HPDE6-E6E7 (cell line): ENCODE results near the gene UBTD2.

Source experiments
- DNase-seq: peaks from one replicate; pipeline ENCODE4 v3.0.0; 2011; ENCODE audit warnings: missing footprints; ENCODE audit errors: extremely low spot score

The UBTD2 gene

DNA sequence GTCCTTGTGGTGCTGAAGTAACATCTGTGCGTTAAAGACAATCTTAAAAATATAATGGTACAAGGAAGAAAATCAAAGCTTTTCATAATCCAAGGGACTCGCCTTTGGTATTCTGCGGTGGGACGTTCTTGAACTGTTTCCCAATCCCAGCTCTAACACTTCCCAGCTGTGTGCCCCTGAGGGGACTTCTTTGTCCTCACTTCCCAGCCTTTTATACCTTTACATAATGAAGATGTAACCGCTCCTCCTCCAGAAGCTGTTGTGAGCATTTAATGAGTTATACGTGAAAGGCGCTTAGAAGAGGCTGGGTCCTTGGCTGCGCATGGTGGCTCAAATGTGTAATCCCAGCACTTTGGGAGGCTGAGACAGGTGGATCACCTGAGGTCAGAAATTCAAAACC lies 112.4 kb downstream of the UBTD2 start:
- DNase-seq: no peak

DNA sequence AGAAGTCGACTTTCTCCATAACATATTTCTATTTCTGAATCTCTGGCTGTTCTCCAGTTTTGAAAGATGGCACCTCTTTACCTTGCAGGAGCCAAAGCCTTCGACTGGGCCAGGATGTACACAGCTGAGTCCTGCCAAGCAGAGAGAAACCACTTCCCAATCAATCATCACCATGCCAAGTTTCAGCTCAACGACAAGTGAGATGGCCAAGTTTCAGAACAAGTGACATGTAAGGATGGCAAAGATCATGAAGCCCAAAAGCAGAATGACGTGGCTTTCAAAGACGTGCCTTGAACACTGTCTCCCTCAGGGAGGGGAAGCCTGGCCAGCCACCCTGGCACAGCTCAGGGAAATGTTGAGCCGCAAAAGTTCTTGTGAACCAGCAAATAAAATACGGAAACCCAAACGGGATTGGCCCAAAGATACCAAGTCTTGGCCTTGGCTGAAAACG lies 113.3 kb downstream of the UBTD2 start:
- no peak for DNase-seq

DNA sequence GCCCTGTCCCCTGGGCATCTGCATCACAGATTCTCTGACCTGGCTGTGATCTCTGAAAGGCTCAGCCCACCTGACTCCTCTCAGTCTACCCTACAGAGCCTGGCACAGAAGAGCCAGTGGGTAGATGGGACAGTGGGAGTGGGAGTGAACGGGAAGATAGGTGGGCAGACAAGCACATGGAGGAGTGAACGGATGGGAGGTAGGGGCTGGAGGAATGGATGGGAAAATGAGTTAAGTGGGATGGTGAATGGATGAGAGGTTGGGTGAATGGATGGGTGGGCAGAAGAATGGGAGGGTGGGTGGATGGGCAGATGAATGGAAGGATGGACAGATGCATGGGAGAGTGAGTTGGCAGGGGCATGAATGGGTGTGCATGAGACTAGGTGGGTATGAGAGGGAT lies 114.3 kb downstream of the UBTD2 start:
- no peak for DNase-seq

DNA sequence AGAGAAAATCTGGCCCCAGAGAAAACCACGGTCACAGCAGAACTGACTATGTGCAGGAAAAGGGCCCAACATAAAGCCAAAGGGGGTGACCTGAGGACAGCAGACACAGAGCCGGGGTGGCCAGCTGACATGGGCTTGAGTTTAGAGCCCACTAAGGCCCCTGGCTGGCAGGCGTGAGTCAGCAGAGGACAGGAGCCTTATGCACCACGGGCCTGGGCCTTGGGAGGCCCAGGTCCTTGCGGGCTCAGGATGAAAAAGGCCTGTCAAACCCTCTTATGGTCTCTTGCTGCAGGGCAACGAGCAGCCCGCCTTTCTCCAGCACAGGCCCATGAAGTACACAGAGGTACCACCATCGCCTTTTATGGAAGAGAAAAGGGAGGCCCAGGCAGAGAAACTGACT lies 115.3 kb downstream of the UBTD2 start:
- no peak for DNase-seq

DNA sequence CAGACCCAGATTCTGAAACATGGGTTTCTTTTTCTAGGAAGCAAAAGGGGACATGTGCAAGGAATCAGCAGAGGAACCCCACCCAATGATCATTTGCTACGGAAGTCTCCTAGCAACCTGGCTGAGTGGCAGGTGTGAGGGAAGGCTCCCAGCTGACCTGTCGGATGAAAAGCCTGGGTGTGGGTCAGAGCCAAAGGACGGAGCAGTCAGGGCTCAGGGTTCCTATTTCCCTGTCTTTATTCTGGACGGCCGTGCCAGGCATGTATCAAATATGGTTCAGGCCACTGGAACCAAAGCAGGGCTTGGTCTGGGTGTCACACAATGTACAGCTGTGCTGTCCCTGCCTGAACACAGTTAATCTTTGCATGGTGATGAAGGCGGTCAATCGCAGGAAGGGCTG lies 115.7 kb downstream of the UBTD2 start:
- no peak for DNase-seq

DNA sequence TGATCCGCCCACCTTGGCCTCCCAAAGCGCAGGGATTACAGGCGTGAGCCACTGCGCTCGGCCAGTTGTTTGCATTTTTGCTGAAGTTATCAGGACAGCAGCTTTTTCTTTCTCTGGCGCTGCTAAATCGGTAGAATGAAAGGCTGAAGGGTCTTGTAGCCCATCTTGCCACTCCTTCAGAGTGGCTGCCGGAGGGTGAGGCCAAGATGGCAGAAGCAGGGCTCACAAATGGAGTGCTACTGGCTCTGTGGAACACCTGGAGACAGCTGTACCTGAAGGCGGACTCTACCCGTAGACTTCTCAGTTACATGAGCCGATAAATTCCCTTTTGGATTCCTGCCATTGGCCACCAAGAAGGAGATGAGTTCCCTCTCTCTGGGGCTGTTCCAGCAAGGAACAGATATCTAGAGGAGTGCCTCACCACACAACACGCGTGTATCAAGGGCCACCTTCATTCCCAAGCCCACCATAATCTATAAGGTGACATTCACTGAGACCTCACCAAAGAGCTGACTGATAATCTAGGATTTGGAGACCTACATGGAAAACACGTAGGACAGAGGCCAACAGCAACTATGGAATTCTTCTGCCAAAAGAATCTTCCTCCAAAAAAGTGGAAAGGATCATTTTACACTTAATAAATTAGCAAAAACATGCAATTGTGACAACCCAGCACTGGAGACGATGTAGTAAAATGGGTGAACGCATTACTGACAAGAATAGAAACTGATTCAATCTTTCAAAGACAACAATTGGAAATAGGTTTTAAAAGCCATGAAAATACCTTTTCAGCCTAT lies 117.3 kb downstream of the UBTD2 start:
- no peak for DNase-seq

DNA sequence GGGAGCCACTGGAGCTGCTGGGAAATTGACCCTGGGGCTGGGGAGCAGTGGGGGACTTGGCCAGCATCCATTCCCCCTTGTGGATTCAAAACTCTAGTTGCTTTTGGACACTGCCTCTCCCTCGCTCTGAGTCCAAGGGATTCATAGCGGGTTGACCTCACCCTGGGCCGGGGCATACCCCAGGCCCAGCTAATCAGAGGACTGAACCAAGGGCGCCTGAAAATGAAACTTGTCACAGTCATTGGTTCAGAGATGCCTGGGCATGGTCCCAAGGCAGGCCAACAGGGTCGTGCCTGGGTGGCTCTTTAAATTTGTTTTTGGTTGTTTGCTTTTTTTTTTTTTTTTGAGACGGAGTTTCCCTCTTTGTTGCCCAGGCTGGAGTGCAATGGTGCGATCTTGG lies 118.1 kb downstream of the UBTD2 start:
- DNase-seq: no peak

DNA sequence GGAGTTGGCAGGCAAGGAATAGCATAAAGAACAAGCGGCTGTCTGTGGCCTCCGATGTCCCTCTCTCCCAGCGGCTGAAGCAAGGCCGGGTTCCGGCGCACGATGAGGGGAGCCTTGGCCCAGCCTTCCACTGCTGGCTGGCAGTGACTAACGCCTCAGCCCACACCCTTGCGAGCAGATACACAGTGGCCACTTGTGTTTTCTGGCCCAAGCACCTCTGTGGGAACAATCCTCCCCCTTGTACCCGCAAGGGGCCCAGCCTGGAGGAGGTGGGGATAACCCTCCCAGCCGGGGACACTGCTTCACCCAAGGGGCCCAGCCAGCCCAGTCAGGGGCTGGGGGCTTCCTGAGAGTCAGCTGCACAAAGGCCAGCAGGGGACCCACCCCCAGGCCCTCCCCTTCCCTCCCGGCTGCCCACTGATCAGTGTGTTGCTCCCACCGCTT lies 118.8 kb downstream of the UBTD2 start:
- no peak for DNase-seq

DNA sequence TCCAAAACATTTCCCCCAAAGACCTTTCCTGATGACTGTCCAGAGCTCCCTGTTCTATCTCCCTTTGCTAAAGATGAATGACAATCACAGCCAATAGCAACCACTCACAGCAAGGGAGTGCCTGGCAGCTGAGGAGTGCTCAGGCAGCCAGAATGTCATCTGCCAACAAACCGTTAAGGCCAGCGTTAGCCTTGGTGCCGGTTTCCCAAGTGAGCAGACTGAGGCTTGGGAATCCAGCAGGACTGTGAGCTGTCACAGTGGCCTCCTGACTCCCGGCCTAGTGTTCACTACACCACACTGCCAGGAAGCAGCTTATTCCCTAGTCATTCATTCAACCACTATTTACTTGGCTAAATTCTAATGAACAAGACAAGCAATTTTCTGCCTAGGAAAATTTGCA lies 120.2 kb downstream of the UBTD2 start:
- no peak for DNase-seq

DNA sequence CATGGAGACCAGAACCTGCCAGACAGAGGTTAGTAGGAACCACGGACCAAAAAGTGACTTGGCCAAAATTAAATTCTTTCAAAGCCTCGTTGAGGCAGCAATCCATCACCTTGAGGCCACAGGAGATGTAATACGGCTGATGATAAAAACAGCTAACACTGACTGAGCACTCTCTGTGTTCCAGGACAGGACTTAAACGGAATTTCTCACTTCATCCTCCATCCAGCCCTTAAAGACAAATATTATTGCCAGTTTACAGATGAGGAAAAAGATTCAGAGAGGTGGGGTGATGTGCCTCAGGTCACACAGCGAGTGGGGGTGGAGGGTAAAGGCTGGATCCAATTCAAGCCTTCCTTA lies 120.6 kb downstream of the UBTD2 start:
- DNase-seq: no peak

DNA sequence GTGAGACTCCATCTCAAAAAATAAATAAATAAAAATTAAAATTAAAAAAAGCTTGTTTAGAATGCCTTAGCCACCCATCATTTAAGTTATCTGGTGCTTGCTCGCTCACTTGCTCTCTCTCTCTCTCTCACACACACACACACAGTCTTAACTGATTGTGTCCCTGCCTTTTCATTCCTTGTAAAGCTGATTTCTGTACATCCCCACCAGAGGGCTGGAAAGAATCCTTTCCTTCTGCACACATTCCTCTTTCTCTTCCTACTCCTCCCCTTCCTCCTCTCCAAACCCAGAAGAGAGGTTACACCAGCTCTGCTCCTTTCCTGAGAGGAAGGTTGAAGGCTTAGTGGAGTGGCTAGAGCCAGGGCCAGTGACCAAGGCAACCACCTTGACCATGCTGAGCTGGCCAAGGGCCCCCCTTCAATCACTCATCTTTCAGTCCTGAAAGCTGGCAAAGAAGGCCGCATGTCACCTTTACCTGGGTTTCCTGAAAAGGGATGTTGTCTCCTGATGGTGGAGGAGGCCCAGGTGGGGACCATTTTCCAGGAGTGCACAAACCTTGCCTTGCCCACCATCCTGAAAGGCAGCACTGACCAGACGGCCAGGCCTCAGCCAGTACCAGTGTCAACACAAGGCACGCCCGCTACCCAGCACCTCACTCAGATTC lies 121.1 kb downstream of the UBTD2 start:
- no peak for DNase-seq

DNA sequence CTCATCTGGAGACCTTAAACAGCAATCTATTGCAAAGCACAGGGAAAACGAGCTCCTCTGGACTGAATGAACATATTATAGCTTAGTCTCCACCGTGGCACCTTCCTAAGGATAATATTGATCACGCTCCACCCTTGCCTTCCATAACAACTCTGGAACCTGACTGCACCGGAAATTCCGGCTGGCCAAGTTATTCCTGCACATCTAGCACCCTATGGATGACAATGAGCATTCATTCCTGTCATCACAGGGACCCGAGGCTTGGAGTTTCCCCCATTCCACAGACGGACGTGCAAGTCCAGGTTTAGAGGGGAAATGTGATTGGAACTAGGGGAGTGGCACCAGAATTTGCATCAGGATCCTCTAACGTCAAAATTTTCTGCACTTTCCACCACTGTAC lies 123.1 kb downstream of the UBTD2 start:
- DNase-seq: no peak
